Measurements from ENCODE around the gene HMX3. TPM values are rescaled to one million over a fixed set of nuclear protein-coding genes. Genes with fewer than 3 reads are reported as not detected.
A peak's percentile ranks its signal among the peaks of the same experiment; 100 is the strongest.

The HMX3 gene
- total and polyA plus RNA-seq, 2 of the 13 experiments (the other 11 are each of a cell fraction or from before 2014, with no cell fraction given): not detected

DNA sequence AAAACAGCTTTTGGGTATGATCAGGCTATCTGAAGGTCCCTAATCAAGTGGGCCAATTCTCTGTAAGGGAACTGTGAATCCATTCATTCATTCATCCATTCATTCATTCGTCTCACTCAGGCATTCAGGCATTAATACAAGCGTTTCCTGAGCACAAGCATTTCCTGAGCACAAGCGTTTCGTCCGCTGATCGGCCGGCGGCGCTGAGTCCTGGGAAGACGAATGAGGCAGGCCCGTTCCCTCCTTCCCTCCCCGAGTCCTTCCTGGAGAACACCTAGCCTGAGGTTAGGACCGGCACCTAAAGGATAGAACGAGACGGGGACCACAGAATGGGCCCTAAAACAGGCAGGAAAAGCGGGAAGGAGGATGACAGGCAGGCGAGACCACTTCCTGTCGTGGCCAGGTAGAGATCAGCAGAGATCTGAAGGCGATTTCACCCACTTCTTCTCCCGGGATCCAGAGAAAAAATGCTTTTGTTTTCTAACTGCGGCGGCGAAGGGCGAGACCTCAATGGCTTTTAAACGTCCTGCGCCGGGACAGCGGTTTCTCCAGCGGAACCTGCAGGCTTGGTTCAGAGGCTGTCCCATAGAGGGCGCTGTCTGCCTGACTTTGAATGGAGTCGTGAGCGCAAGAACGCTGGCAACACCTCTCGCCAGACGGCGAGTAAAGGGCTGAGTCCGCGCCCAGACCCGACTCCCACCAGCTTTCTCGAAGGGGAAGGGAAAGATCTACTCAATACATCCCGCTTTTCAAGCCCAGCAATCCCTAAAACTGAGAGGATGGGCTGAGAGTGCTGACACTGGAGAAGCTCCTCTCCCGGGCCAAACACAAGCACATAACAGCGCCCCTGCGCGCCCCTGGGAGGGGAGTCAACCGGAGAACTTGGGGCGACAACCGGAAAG is 2.9 kb upstream of the HMX3 start (continued):
- TF ChIP-seq, protein P1, sequence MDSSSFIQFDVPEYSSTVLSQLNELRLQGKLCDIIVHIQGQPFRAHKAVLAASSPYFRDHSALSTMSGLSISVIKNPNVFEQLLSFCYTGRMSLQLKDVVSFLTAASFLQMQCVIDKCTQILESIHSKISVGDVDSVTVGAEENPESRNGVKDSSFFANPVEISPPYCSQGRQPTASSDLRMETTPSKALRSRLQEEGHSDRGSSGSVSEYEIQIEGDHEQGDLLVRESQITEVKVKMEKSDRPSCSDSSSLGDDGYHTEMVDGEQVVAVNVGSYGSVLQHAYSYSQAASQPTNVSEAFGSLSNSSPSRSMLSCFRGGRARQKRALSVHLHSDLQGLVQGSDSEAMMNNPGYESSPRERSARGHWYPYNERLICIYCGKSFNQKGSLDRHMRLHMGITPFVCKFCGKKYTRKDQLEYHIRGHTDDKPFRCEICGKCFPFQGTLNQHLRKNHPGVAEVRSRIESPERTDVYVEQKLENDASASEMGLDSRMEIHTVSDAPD (CRISPR knock-in tag; IDR thresholded peaks at IDR 0.05): no peak
- no peak; the same call in 1 of the 2 replicates for TF ChIP-seq PITX1 (CRISPR knock-in tag; IDR thresholded peaks at IDR 0.05)
- TF ChIP-seq, protein P2, sequence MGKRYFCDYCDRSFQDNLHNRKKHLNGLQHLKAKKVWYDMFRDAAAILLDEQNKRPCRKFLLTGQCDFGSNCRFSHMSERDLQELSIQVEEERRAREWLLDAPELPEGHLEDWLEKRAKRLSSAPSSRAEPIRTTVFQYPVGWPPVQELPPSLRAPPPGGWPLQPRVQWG (CRISPR knock-in tag; IDR thresholded peaks at IDR 0.05; ENCODE audit: borderline replicate concordance, low read depth): no peak
- 0 out of 2 replicates have a peak, but pooled peaks have one; percentile 34 for TF ChIP-seq GATAD1 (CRISPR knock-in tag; IDR thresholded peaks at IDR 0.05)
- TF ChIP-seq ZNF232 (CRISPR knock-in tag; IDR thresholded peaks at IDR 0.05; ENCODE audit: borderline replicate concordance): no peak
- TF ChIP-seq ZBTB1 (CRISPR knock-in tag; IDR thresholded peaks at IDR 0.05; ENCODE audit: borderline replicate concordance): no peak
- TF ChIP-seq ZFP41 (CRISPR knock-in tag; IDR thresholded peaks at IDR 0.05; ENCODE audit: borderline replicate concordance): no peak
- TF ChIP-seq, protein P3, sequence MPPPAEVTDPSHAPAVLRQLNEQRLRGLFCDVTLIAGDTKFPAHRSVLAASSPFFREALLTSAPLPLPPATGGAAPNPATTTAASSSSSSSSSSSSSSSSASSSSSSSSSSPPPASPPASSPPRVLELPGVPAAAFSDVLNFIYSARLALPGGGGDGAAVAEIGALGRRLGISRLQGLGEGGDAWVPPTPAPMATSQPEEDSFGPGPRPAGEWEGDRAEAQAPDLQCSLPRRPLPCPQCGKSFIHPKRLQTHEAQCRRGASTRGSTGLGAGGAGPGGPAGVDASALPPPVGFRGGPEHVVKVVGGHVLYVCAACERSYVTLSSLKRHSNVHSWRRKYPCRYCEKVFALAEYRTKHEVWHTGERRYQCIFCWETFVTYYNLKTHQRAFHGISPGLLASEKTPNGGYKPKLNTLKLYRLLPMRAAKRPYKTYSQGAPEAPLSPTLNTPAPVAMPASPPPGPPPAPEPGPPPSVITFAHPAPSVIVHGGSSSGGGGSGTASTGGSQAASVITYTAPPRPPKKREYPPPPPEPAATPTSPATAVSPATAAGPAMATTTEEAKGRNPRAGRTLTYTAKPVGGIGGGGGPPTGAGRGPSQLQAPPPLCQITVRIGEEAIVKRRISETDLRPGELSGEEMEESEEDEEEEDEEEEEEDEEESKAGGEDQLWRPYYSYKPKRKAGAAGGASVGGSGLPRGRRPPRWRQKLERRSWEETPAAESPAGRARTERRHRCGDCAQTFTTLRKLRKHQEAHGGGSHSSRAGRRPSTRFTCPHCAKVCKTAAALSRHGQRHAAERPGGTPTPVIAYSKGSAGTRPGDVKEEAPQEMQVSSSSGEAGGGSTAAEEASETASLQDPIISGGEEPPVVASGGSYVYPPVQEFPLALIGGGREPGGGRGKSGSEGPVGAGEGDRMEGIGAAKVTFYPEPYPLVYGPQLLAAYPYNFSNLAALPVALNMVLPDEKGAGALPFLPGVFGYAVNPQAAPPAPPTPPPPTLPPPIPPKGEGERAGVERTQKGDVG (CRISPR knock-in tag; IDR thresholded peaks at IDR 0.05; ENCODE audit: borderline replicate concordance): no peak
- peak; percentile 42; the same call in 1 of the 2 replicates for TF ChIP-seq RXRB (CRISPR knock-in tag; IDR thresholded peaks at IDR 0.05; ENCODE audit: borderline replicate concordance)
- TF ChIP-seq HOXA7 (CRISPR knock-in tag; IDR thresholded peaks at IDR 0.05): no peak
- TF ChIP-seq, protein P4, sequence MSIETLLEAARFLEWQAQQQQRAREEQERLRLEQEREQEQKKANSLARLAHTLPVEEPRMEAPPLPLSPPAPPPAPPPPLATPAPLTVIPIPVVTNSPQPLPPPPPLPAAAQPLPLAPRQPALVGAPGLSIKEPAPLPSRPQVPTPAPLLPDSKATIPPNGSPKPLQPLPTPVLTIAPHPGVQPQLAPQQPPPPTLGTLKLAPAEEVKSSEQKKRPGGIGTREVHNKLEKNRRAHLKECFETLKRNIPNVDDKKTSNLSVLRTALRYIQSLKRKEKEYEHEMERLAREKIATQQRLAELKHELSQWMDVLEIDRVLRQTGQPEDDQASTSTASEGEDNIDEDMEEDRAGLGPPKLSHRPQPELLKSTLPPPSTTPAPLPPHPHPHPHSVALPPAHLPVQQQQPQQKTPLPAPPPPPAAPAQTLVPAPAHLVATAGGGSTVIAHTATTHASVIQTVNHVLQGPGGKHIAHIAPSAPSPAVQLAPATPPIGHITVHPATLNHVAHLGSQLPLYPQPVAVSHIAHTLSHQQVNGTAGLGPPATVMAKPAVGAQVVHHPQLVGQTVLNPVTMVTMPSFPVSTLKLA (IDR thresholded peaks at IDR 0.05): no peak
- no peak for TF ChIP-seq CEBPB (IDR thresholded peaks at IDR 0.05; ENCODE audit: borderline replicate concordance, low read depth, low read length)
- no peak for TF ChIP-seq NFIB (CRISPR knock-in tag; IDR thresholded peaks at IDR 0.05; ENCODE audit: borderline replicate concordance)
- TF ChIP-seq ZSCAN22 (CRISPR knock-in tag; IDR thresholded peaks at IDR 0.05): no peak
- no peak for TF ChIP-seq ZNF670 (CRISPR knock-in tag; IDR thresholded peaks at IDR 0.05; ENCODE audit: borderline replicate concordance)
- peak; percentile 47; the same call in 1 of the 2 replicates for TF ChIP-seq KDM2A (CRISPR knock-in tag; IDR thresholded peaks at IDR 0.05; ENCODE audit: borderline replicate concordance, low read depth)
- TF ChIP-seq KAT7 (CRISPR knock-in tag; IDR thresholded peaks at IDR 0.05; ENCODE audit: borderline replicate concordance): 0 out of 2 replicates have a peak, but pooled peaks have one; percentile 42
- TF ChIP-seq YEATS2 (CRISPR knock-in tag; IDR thresholded peaks at IDR 0.05; ENCODE audit: borderline replicate concordance): no peak
- TF ChIP-seq, protein P5, sequence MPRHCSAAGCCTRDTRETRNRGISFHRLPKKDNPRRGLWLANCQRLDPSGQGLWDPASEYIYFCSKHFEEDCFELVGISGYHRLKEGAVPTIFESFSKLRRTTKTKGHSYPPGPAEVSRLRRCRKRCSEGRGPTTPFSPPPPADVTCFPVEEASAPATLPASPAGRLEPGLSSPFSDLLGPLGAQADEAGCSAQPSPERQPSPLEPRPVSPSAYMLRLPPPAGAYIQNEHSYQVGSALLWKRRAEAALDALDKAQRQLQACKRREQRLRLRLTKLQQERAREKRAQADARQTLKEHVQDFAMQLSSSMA (CRISPR knock-in tag; IDR thresholded peaks at IDR 0.05): no peak
- TF ChIP-seq ZNF549 (CRISPR knock-in tag; IDR thresholded peaks at IDR 0.05): no peak
- TF ChIP-seq LCORL (IDR thresholded peaks at IDR 0.05): no peak
- no peak for TF ChIP-seq LCORL (CRISPR knock-in tag; IDR thresholded peaks at IDR 0.05)
